Measurements from ENCODE around the gene BAIAP2. TPM values are rescaled to one million over a fixed set of nuclear protein-coding genes. Genes with fewer than 3 reads are reported as not detected.

Gene BAIAP2
- total and polyA plus RNA-seq, 2 of the 13 experiments (the other 11 are each of a cell fraction or from before 2014, with no cell fraction given), result 22.5 to 24.0 TPM

DNA sequence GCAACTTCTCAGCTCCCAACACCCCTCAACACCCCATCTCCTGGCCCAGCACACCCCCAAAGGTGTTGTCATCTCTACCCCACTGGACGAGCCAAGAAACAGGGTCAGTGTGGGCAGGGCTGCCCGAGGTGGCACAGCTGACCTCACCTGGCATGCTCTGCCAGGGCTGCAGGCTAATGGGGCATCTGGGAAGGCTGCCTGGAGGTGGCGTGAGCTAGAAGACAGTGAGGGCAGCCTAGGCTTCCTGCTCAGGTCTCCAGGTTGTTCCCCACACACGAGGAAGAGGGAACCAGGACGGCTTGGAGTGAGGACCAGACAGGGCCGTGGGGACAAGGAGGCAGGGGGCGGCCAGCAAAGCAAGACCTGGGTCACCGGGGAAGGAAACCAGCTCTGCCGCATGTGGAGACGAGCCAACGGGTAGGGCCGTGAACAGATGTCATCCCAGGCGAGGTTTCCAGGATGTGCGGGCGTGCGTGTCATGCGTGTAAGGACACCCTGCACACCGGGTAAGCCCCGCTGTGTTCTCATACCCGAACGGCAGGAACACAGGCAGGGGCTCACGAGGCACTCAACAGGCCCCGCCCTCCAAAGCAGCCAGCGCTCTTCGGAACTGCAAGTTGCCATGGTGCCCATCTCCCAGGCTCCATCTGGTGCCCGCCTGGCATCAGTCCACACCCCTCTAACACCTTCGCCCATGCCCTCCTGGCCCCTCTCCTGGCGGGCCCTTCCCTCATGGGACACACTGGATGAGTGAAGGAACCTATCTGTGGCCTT, 100.7 kb downstream of the BAIAP2 start:
- H3K36me3 ChIP-seq (replicated peaks in 1 of 2; ENCODE audit: control insufficient read depth in 1 of 2, insufficient read depth in 2 of 2, low read length in 2 of 2), result no peaks in the 10 kb centered on the region
- ChIA-PET CTCF (ENCODE audit: low intra/inter-chr PET ratio, low total read pairs) (no interaction called here), POLR2A (no interaction called here)
- no peaks in the 10 kb centered on the region for H3K27me3 ChIP-seq (ENCODE audit: control insufficient read depth in 1 of 2, insufficient read depth in 2 of 2, low read length in 2 of 2)
- in situ Hi-C loops (cut with HindIII; ENCODE audit: extremely low pct_ligation_motif_present, low pct_unique_long_range_greater_than_20kb), result no loop called here
- H3K79me2 ChIP-seq (ENCODE audit: insufficient read depth, low read length), result no peaks in the 10 kb centered on the region
- DNase-seq (ENCODE audit: low spot score) (no peak), ATAC-seq (no peak), FAIRE-seq (no peak)
- no TSS peak for BruUV-seq (replicated peaks)
- TF ChIP-seq HES4 (CRISPR knock-in tag; IDR thresholded peaks at IDR 0.05; ENCODE audit: borderline replicate concordance) (0 out of 2 replicates have a peak, but pooled peaks have one; percentile 31), HNRNPL (IDR thresholded peaks at IDR 0.05; ENCODE audit: low read depth, low read length) (peak; percentile 53; the same call in 1 of the 2 replicates), TRIM24 (CRISPR knock-in tag; IDR thresholded peaks at IDR 0.05) (no peak), AHR (CRISPR knock-in tag; IDR thresholded peaks at IDR 0.05) (0 out of 2 replicates have a peak, but pooled peaks have one; percentile 35), CCDC6 (CRISPR knock-in tag; IDR thresholded peaks at IDR 0.05) (no peak), ZNF563 (CRISPR knock-in tag; IDR thresholded peaks at IDR 0.05) (0 out of 2 replicates have a peak, but pooled peaks have one; percentile 32)
- no peak overlapping the region for H2AFZ ChIP-seq (ENCODE audit: low read length)
- intact Hi-C loops (cut with micrococcal nuclease; ENCODE audit: unreplicated experiment), result no loop called here
- H3K4me1 ChIP-seq (ENCODE audit: insufficient read depth, low read length), result peaks cover 43% of the 10 kb centered on the region
- no peaks in the 10 kb centered on the region for H4K20me1 ChIP-seq (ENCODE audit: insufficient read depth, low read length)
- 83% methylated on average over 14 of the region's 28 CpGs for WGBS (ENCODE audit: low lambda C conversion rate)
- no peaks in the 10 kb centered on the region for H3K9me3 ChIP-seq (ENCODE audit: low read length)
- no peak overlapping the region for H3K4me2 ChIP-seq (ENCODE audit: low read depth, low read length)
- H3K4me3 ChIP-seq (replicated peaks in 1 of 3; ENCODE audit: insufficient read depth in 1 of 3, low read depth in 2 of 3, low read length in 3 of 3), result no peak overlapping the region
- H3K27ac ChIP-seq (ENCODE audit: extremely low read length, insufficient read depth, low read length), result no peak overlapping the region
- H3K9ac ChIP-seq (ENCODE audit: insufficient read depth, low read depth, low read length), result no peak overlapping the region

DNA sequence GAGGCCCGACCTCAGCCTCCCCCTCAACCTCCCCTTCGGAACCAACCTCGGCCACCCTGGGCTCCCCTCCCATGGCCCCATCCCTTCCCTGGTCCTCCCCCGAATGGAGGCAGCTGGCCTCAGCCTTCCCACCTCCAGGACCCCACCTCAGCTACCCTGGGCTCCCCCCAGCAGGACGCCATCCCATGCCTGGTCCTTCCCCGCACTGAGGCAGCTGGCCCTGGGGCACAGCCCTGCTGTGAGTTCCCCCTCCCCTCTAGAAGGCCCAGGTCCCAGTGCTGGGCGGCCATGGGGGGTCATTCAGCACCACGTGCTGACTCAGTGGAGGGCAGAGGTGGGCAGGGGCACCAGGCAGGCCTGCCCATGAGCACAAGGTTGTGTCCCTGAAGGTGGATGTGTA, 101.4 kb downstream of the BAIAP2 start:
- WGBS (ENCODE audit: low lambda C conversion rate), result 62% methylated on average over 7 of the region's 8 CpGs
- FAIRE-seq, result no peak
- in situ Hi-C loops (cut with HindIII; ENCODE audit: extremely low pct_ligation_motif_present, low pct_unique_long_range_greater_than_20kb), result no loop called here
- TF ChIP-seq, protein P1, sequence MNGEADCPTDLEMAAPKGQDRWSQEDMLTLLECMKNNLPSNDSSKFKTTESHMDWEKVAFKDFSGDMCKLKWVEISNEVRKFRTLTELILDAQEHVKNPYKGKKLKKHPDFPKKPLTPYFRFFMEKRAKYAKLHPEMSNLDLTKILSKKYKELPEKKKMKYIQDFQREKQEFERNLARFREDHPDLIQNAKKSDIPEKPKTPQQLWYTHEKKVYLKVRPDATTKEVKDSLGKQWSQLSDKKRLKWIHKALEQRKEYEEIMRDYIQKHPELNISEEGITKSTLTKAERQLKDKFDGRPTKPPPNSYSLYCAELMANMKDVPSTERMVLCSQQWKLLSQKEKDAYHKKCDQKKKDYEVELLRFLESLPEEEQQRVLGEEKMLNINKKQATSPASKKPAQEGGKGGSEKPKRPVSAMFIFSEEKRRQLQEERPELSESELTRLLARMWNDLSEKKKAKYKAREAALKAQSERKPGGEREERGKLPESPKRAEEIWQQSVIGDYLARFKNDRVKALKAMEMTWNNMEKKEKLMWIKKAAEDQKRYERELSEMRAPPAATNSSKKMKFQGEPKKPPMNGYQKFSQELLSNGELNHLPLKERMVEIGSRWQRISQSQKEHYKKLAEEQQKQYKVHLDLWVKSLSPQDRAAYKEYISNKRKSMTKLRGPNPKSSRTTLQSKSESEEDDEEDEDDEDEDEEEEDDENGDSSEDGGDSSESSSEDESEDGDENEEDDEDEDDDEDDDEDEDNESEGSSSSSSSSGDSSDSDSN (CRISPR knock-in tag; IDR thresholded peaks at IDR 0.05), result no peak
- no peak for TF ChIP-seq MXD4 (CRISPR knock-in tag; IDR thresholded peaks at IDR 0.05)
- TF ChIP-seq, protein P2, sequence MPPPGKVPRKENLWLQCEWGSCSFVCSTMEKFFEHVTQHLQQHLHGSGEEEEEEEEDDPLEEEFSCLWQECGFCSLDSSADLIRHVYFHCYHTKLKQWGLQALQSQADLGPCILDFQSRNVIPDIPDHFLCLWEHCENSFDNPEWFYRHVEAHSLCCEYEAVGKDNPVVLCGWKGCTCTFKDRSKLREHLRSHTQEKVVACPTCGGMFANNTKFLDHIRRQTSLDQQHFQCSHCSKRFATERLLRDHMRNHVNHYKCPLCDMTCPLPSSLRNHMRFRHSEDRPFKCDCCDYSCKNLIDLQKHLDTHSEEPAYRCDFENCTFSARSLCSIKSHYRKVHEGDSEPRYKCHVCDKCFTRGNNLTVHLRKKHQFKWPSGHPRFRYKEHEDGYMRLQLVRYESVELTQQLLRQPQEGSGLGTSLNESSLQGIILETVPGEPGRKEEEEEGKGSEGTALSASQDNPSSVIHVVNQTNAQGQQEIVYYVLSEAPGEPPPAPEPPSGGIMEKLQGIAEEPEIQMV (CRISPR knock-in tag; IDR thresholded peaks at IDR 0.05; ENCODE audit: low read depth), result no peak
- TF ChIP-seq HDAC6 (IDR thresholded peaks at IDR 0.05; ENCODE audit: low read depth, low read length), result no peak
- TF ChIP-seq, protein P3, sequence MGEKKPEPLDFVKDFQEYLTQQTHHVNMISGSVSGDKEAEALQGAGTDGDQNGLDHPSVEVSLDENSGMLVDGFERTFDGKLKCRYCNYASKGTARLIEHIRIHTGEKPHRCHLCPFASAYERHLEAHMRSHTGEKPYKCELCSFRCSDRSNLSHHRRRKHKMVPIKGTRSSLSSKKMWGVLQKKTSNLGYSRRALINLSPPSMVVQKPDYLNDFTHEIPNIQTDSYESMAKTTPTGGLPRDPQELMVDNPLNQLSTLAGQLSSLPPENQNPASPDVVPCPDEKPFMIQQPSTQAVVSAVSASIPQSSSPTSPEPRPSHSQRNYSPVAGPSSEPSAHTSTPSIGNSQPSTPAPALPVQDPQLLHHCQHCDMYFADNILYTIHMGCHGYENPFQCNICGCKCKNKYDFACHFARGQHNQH (CRISPR knock-in tag; IDR thresholded peaks at IDR 0.05), result no peak
- TF ChIP-seq ZFYVE20 (CRISPR knock-in tag; IDR thresholded peaks at IDR 0.05; ENCODE audit: borderline replicate concordance, low read depth), result no peak
- TF ChIP-seq XRCC5 (optimal IDR thresholded peaks at IDR 0.05; ENCODE audit: low read length), result no peak

More for the DNA sequence above, 101.4 kb downstream of the BAIAP2 start:
- Histone ChIP-seq H3K4me3 (replicated peaks in 1 of 3; ENCODE audit: insufficient read depth in 1 of 3, low read depth in 2 of 3, low read length in 3 of 3) (no peak overlapping the region), H3K4me1 (ENCODE audit: insufficient read depth, low read length) (peaks cover 36% of the 10 kb centered on the region), H3K9me3 (ENCODE audit: low read length) (no peaks in the 10 kb centered on the region), H2AFZ (ENCODE audit: low read length) (no peak overlapping the region), H3K36me3 (replicated peaks in 1 of 2; ENCODE audit: control insufficient read depth in 1 of 2, insufficient read depth in 2 of 2, low read length in 2 of 2) (no peaks in the 10 kb centered on the region), H3K27me3 (ENCODE audit: control insufficient read depth in 1 of 2, insufficient read depth in 2 of 2, low read length in 2 of 2) (no peaks in the 10 kb centered on the region), H3K27ac (ENCODE audit: extremely low read length, insufficient read depth, low read length) (no peak overlapping the region), H4K20me1 (ENCODE audit: insufficient read depth, low read length) (no peaks in the 10 kb centered on the region), H3K9ac (ENCODE audit: insufficient read depth, low read depth, low read length) (no peak overlapping the region), H3K79me2 (ENCODE audit: insufficient read depth, low read length) (no peaks in the 10 kb centered on the region), H3K4me2 (ENCODE audit: low read depth, low read length) (no peak overlapping the region)
- no TSS peak for BruUV-seq (replicated peaks)
- DNase-seq (ENCODE audit: low spot score) (no peak), ATAC-seq (no peak)
- POLR2A ChIA-PET, result no interaction called here
- CTCF ChIA-PET (ENCODE audit: low intra/inter-chr PET ratio, low total read pairs), result no interaction called here
- intact Hi-C loops (cut with micrococcal nuclease; ENCODE audit: unreplicated experiment), result no loop called here
